CD4-positive, alpha-beta memory T cell (primary cell): ENCODE results near the gene DOCK1. TPM values are rescaled to one million over a fixed set of nuclear protein-coding genes. Genes with fewer than 3 reads are reported as not detected.
A peak's percentile ranks its signal among the peaks of the same experiment; 100 is the strongest.

Experiments used
- CTCF ChIA-PET: fragments of 350-600 bp; sonication (Branson Sonifier 250); formaldehyde crosslinking; loops from one replicate; lab custom pipeline; 2021; ENCODE audit warnings: inconsistent platforms; ENCODE audit not compliant: partially characterized antibody; lab: Charles Lee
- POLR2A ChIA-PET: fragments of 350-600 bp; sonication (Branson Sonifier 250); formaldehyde crosslinking; loops from one replicate; lab custom pipeline; 2021; ENCODE audit not compliant: partially characterized antibody; lab: Charles Lee
- DNase-seq, 5 donors: peaks; one replicate each; pipeline versions ENCODE4 v3.0.0 to v3.0.0-alpha.2; 2020 to 2022; ENCODE audit warnings: mixed read lengths in 1 of 5
- H3K27ac ChIP-seq: one replicate; pipeline ENCODE4 v1.7.0; 2013; ENCODE audit warnings: low read depth, low read length
- H3K27me3 ChIP-seq: 2 replicates; pipeline ENCODE4 v1.7.0; 2013; ENCODE audit warnings: mild to moderate bottlenecking, low read length, moderate library complexity; ENCODE audit not compliant: insufficient read depth
- H3K36me3 ChIP-seq: 2 replicates; pipeline ENCODE4 v1.7.0; 2013; ENCODE audit warnings: mild to moderate bottlenecking, low read length, moderate library complexity; ENCODE audit not compliant: insufficient read depth
- H3K4me1 ChIP-seq: 2 replicates; pipeline ENCODE4 v1.7.0; 2013; ENCODE audit warnings: mild to moderate bottlenecking, low read length, moderate library complexity; ENCODE audit not compliant: insufficient read depth
- H3K4me3 ChIP-seq, 2 donors: one replicate each; pipeline ENCODE4 v1.7.0; 2013; ENCODE audit warnings: low read length in 2 of 2, mild to moderate bottlenecking in 1 of 2
- H3K9me3 ChIP-seq, 2 donors: one replicate each; pipeline ENCODE4 v1.7.0; 2013; ENCODE audit warnings: low read length in 2 of 2, control low read depth in 1 of 2; ENCODE audit not compliant: control insufficient read depth in 1 of 2
- H3K27ac Mint-ChIP-seq, 7 donors: one replicate each; pipeline ENCODE4 v1.8.0; 2020 to 2021; ENCODE audit warnings: mixed read lengths in 7 of 7, mild to moderate bottlenecking in 6 of 7, inconsistent platforms in 3 of 7, moderate library complexity in 3 of 7
- H3K27me3 Mint-ChIP-seq, 2 donors: one replicate each; pipeline ENCODE4 v1.8.0; 2020 to 2021; ENCODE audit warnings: mixed read lengths in 2 of 2
- H3K36me3 Mint-ChIP-seq, 2 donors: one replicate each; pipeline ENCODE4 v1.8.0; 2020 to 2021; ENCODE audit warnings: mixed read lengths in 2 of 2, inconsistent platforms in 1 of 2, mild to moderate bottlenecking in 1 of 2
- H3K4me1 Mint-ChIP-seq, 4 donors: one replicate each; pipeline ENCODE4 v1.8.0; 2020 to 2021; ENCODE audit warnings: mixed read lengths in 4 of 4, mild to moderate bottlenecking in 1 of 4
- H3K4me3 Mint-ChIP-seq, 8 donors: one replicate each; pipeline ENCODE4 v1.8.0; 2020 to 2021; ENCODE audit warnings: mixed read lengths in 8 of 8, mild to moderate bottlenecking in 7 of 8, moderate library complexity in 6 of 8, inconsistent platforms in 3 of 8
- H3K9me3 Mint-ChIP-seq, 8 donors: one replicate each; pipeline ENCODE4 v1.8.0; 2020 to 2021; ENCODE audit warnings: mixed read lengths in 8 of 8, mild to moderate bottlenecking in 5 of 8, inconsistent platforms in 3 of 8, moderate library complexity in 1 of 8
- intact Hi-C: fragments of 100-400 bp; cut with micrococcal nuclease; formaldehyde crosslinking; loops from one replicate; pipeline ENCODE4 v1.15.1; 2023
- polyA plus RNA-seq, 2 donors: library from polyadenylated mRNA; unstranded; fragments of 300-500 nt; fragmentation: Illumina TruSeq; gene quantifications; one replicate each; pipeline ENCODE4 v1.2.3, GENCODE V29; 2021
- total RNA-seq, 2 experiments: library from RNA; stranded (reverse); gene quantifications; one replicate each; pipeline ENCODE4 v1.2.3, GENCODE V29; 2021

Gene DOCK1
- total and polyA plus RNA-seq, 4 experiments from 2014 or later: 0.17 TPM; not detected in 2

- H3K27me3 ChIP-seq: no peaks in the 10 kb centered on the region
- H3K27ac Mint-ChIP-seq: no peak overlapping the region
- peaks cover 0 to 2% (median 0%) of the 10 kb centered on the region in 8 donors for H3K9me3 Mint-ChIP-seq
- peaks cover 14% of the 10 kb centered on the region for H3K4me1 ChIP-seq
- no peaks in the 10 kb centered on the region for H3K36me3 Mint-ChIP-seq
- H3K9me3 ChIP-seq: no peaks in the 10 kb centered on the region
- H3K4me3 Mint-ChIP-seq: no peak overlapping the region
- no peak overlapping the region for H3K27ac ChIP-seq
- H3K4me1 Mint-ChIP-seq: peaks cover 10 to 14% (median 12%) of the 10 kb centered on the region in 4 donors
- peaks cover 0 to 2% of the 10 kb centered on the region in 2 donors for H3K27me3 Mint-ChIP-seq
- ChIA-PET POLR2A (no interaction called here), CTCF (no interaction called here)
- DNase-seq: no peak
- intact Hi-C loops: no loop called here
- no peak overlapping the region for H3K4me3 ChIP-seq
- H3K36me3 ChIP-seq: no peaks in the 10 kb centered on the region
These were observed 344.8 kb downstream of the DOCK1 start for GRCh38 chr10:127250031-127250430.

GRCh38 chr10:127252818-127253217, 347.6 kb downstream of the DOCK1 start:
- no peak for DNase-seq
- no peaks in the 10 kb centered on the region for H3K27me3 Mint-ChIP-seq
- Histone ChIP-seq H3K27ac (no peak overlapping the region), H3K4me1 (peaks cover 14% of the 10 kb centered on the region), H3K4me3 (no peak overlapping the region), H3K36me3 (no peaks in the 10 kb centered on the region), H3K27me3 (no peaks in the 10 kb centered on the region), H3K9me3 (no peaks in the 10 kb centered on the region)
- peaks cover 0 to 2% (median 0%) of the 10 kb centered on the region in 8 donors for H3K9me3 Mint-ChIP-seq
- no peak overlapping the region for H3K27ac Mint-ChIP-seq
- ChIA-PET POLR2A (no interaction called here), CTCF (no interaction called here)
- no peaks in the 10 kb centered on the region for H3K36me3 Mint-ChIP-seq
- no peak overlapping the region for H3K4me3 Mint-ChIP-seq
- intact Hi-C loops: no loop called here
- H3K4me1 Mint-ChIP-seq: peaks cover 10 to 19% (median 12%) of the 10 kb centered on the region in 4 donors

- H3K4me3 ChIP-seq: no peak overlapping the region
- H3K27ac ChIP-seq: no peak overlapping the region
- Mint-ChIP-seq H3K27me3 (no peaks in the 10 kb centered on the region), H3K27ac (no peak overlapping the region), H3K4me3 (peak overlapping the region in 4 of 8 donors; percentile 0 to 74 (median 10)), H3K4me1 (peaks cover 10 to 19% (median 12%) of the 10 kb centered on the region in 4 donors), H3K9me3 (peaks cover 0 to 4% (median 0%) of the 10 kb centered on the region in 8 donors), H3K36me3 (no peaks in the 10 kb centered on the region)
- H3K9me3 ChIP-seq: no peaks in the 10 kb centered on the region
- intact Hi-C loops: no loop called here
- no peaks in the 10 kb centered on the region for H3K27me3 ChIP-seq
- H3K36me3 ChIP-seq: no peaks in the 10 kb centered on the region
- CTCF ChIA-PET: interaction anchor here (1.6 kb wide), 1 partner anchor 11 kb away, joined by 5 read pairs; no protein-coding TSS in a partner anchor
- DNase-seq: peak in 1 of 5 donors; percentile 6
- peaks cover 14% of the 10 kb centered on the region for H3K4me1 ChIP-seq
- POLR2A ChIA-PET: no interaction called here
These were observed 349.0 kb downstream of the DOCK1 start for GRCh38 chr10:127254276-127254675.

- no peaks in the 10 kb centered on the region for H3K9me3 ChIP-seq
- H3K36me3 ChIP-seq: no peaks in the 10 kb centered on the region
- H3K27me3 Mint-ChIP-seq: no peaks in the 10 kb centered on the region
- intact Hi-C loops: no loop called here
- H3K27ac ChIP-seq: no peak overlapping the region
- H3K4me3 Mint-ChIP-seq: no peak overlapping the region
- H3K4me3 ChIP-seq: no peak overlapping the region
- peaks cover 14% of the 10 kb centered on the region for H3K4me1 ChIP-seq
- POLR2A ChIA-PET: no interaction called here
- DNase-seq: no peak
- H3K9me3 Mint-ChIP-seq: peaks cover 0 to 4% (median 2%) of the 10 kb centered on the region in 8 donors
- no peak overlapping the region for H3K27ac Mint-ChIP-seq
- H3K36me3 Mint-ChIP-seq: no peaks in the 10 kb centered on the region
- peaks cover 10 to 23% (median 11%) of the 10 kb centered on the region in 4 donors for H3K4me1 Mint-ChIP-seq
- CTCF ChIA-PET: no interaction called here
- H3K27me3 ChIP-seq: no peaks in the 10 kb centered on the region
These were observed 352.2 kb downstream of the DOCK1 start for GRCh38 chr10:127257395-127257794.

- Mint-ChIP-seq H3K27me3 (no peaks in the 10 kb centered on the region), H3K27ac (no peak overlapping the region), H3K4me1 (peaks cover 4 to 16% (median 4%) of the 10 kb centered on the region in 4 donors), H3K36me3 (no peaks in the 10 kb centered on the region), H3K4me3 (no peak overlapping the region), H3K9me3 (peaks cover 0 to 5% (median 2%) of the 10 kb centered on the region in 8 donors)
- no peaks in the 10 kb centered on the region for H3K36me3 ChIP-seq
- H3K4me3 ChIP-seq: no peak overlapping the region
- DNase-seq: no peak
- no peak overlapping the region for H3K27ac ChIP-seq
- no peaks in the 10 kb centered on the region for H3K9me3 ChIP-seq
- H3K27me3 ChIP-seq: no peaks in the 10 kb centered on the region
- POLR2A ChIA-PET: no interaction called here
- intact Hi-C loops: no loop called here
- CTCF ChIA-PET: no interaction called here
- peaks cover 5% of the 10 kb centered on the region for H3K4me1 ChIP-seq
These were observed 354.1 kb downstream of the DOCK1 start for GRCh38 chr10:127259347-127259746.

- peaks cover 0 to 5% (median 2%) of the 10 kb centered on the region in 8 donors for H3K9me3 Mint-ChIP-seq
- Histone ChIP-seq H3K27me3 (no peaks in the 10 kb centered on the region), H3K36me3 (no peaks in the 10 kb centered on the region), H3K4me3 (no peak overlapping the region), H3K9me3 (no peaks in the 10 kb centered on the region), H3K27ac (no peak overlapping the region), H3K4me1 (no peaks in the 10 kb centered on the region)
- no peak overlapping the region for H3K4me3 Mint-ChIP-seq
- no peaks in the 10 kb centered on the region for H3K36me3 Mint-ChIP-seq
- CTCF ChIA-PET: no interaction called here
- peaks cover 0 to 4% (median 0%) of the 10 kb centered on the region in 4 donors for H3K4me1 Mint-ChIP-seq
- H3K27me3 Mint-ChIP-seq: no peaks in the 10 kb centered on the region
- H3K27ac Mint-ChIP-seq: no peak overlapping the region
- POLR2A ChIA-PET: no interaction called here
- intact Hi-C loops: no loop called here
- DNase-seq: no peak
These were observed 357.4 kb downstream of the DOCK1 start for GRCh38 chr10:127262606-127263005.

- Mint-ChIP-seq H3K4me3 (no peak overlapping the region), H3K4me1 (peaks cover 0 to 4% (median 0%) of the 10 kb centered on the region in 4 donors), H3K9me3 (peaks cover 0 to 5% (median 0%) of the 10 kb centered on the region in 8 donors), H3K36me3 (no peaks in the 10 kb centered on the region), H3K27ac (no peak overlapping the region), H3K27me3 (no peaks in the 10 kb centered on the region)
- no peaks in the 10 kb centered on the region for H3K4me1 ChIP-seq
- no peak for DNase-seq
- intact Hi-C loops: no loop called here
- POLR2A ChIA-PET: no interaction called here
- no peak overlapping the region for H3K27ac ChIP-seq
- H3K27me3 ChIP-seq: no peaks in the 10 kb centered on the region
- no peak overlapping the region for H3K4me3 ChIP-seq
- CTCF ChIA-PET: no interaction called here
- no peaks in the 10 kb centered on the region for H3K9me3 ChIP-seq
- no peaks in the 10 kb centered on the region for H3K36me3 ChIP-seq
These were observed 360.1 kb downstream of the DOCK1 start for GRCh38 chr10:127265288-127265687.
